NT2/D1 (cell line): Measurements from ENCODE around the gene ZPBP.

Source experiments
- DNase-seq: peaks from one replicate; pipeline ENCODE4 v3.0.0-alpha.2; 2011; ENCODE audit warnings: low read depth, low spot score
- H3K27me3 ChIP-seq: 2 replicates; pipeline ENCODE4 v1.6.0; 2011; ENCODE audit warnings: mild to moderate bottlenecking; ENCODE audit not compliant: insufficient read length, insufficient read depth
- H3K36me3 ChIP-seq: 2 replicates; pipeline ENCODE4 v1.6.1; 2011; ENCODE audit warnings: mild to moderate bottlenecking, low read length, mixed read lengths; ENCODE audit not compliant: insufficient read depth, insufficient read length
- H3K4me1 ChIP-seq: 2 replicates; pipeline ENCODE4 v1.5.1; 2011; ENCODE audit not compliant: insufficient read depth, insufficient read length
- H3K4me3 ChIP-seq: 2 replicates; pipeline ENCODE4 v1.5.1; 2011; ENCODE audit warnings: low read depth; ENCODE audit not compliant: insufficient read length
- H3K9ac ChIP-seq: 2 replicates; pipeline ENCODE4 v1.6.0; 2011; ENCODE audit warnings: low read depth; ENCODE audit not compliant: insufficient read length
- H3K9me3 ChIP-seq: 2 replicates; pipeline ENCODE4 v1.5.1; 2011; ENCODE audit warnings: mild to moderate bottlenecking, low read length; ENCODE audit not compliant: insufficient read depth
- SUZ12 ChIP-seq: IDR thresholded peaks from 2 replicates; pipeline ENCODE4 v1.6.1; 2011; ENCODE audit not compliant: insufficient read length, insufficient read depth; ENCODE audit errors: extremely low read depth
- YY1 ChIP-seq: IDR thresholded peaks from 2 replicates; pipeline ENCODE4 v1.6.1; 2011; ENCODE audit not compliant: insufficient read length, insufficient read depth
- ZNF274 ChIP-seq: IDR thresholded peaks from 2 replicates; pipeline ENCODE4 v1.6.1; 2011; ENCODE audit warnings: mild to moderate bottlenecking, low read depth, low read length

Gene ZPBP

GRCh38 chr7:50092579-50093491, at the start of gene ZPBP:
TSS of gene ZPBP (minus strand) at chr7:50093246. CDS start at chr7:50093194, 52 bp downstream.
- H3K9me3 ChIP-seq = peaks cover 10% of the 10 kb centered on the region
- H3K27me3 ChIP-seq = no peaks in the 10 kb centered on the region
- peak within 1 kb of the TSS; percentile 53 for H3K4me3 ChIP-seq
- H3K4me1 ChIP-seq = no peaks in the 10 kb centered on the region
- peak; percentile 63 for DNase-seq
- peak within 1 kb of the TSS; percentile 68 for H3K9ac ChIP-seq
- H3K36me3 ChIP-seq = no peaks in the 10 kb centered on the region
- TF ChIP-seq YY1 = no peak
- no peak for TF ChIP-seq ZNF274
- TF ChIP-seq SUZ12 = no peak

- Histone ChIP-seq H3K9ac (no peak overlapping the region), H3K27me3 (no peaks in the 10 kb centered on the region), H3K9me3 (0 out of 2 replicates have a peak, but pooled peaks cover 3% of the 10 kb centered on the region), H3K4me3 (no peak overlapping the region), H3K36me3 (no peaks in the 10 kb centered on the region), H3K4me1 (no peaks in the 10 kb centered on the region)
- peak; percentile 15 for DNase-seq
- no peak for TF ChIP-seq SUZ12
- no peak for TF ChIP-seq ZNF274
- no peak for TF ChIP-seq YY1
Observed at GRCh38 chr7:50142425-50143017, 49.5 kb upstream of the ZPBP start.

- Histone ChIP-seq H3K27me3 (no peaks in the 10 kb centered on the region), H3K9ac (no peak overlapping the region), H3K9me3 (0 out of 2 replicates have a peak, but pooled peaks cover 3% of the 10 kb centered on the region), H3K36me3 (no peaks in the 10 kb centered on the region), H3K4me3 (no peak overlapping the region), H3K4me1 (no peaks in the 10 kb centered on the region)
- TF ChIP-seq YY1 (no peak), SUZ12 (no peak)
- no peak for DNase-seq
Observed at GRCh38 chr7:50141854-50142253, 48.8 kb upstream of the ZPBP start.

GRCh38 chr7:50141131-50141530, 48.1 kb upstream of the ZPBP start:
- H3K9ac ChIP-seq = no peak overlapping the region
- TF ChIP-seq SUZ12 (no peak), YY1 (no peak), ZNF274 (no peak)

GRCh38 chr7:50140688-50141087, 47.6 kb upstream of the ZPBP start:
- DNase-seq = no peak
- Histone ChIP-seq H3K4me3 (no peak overlapping the region), H3K4me1 (no peaks in the 10 kb centered on the region), H3K36me3 (no peaks in the 10 kb centered on the region), H3K27me3 (no peaks in the 10 kb centered on the region), H3K9ac (no peak overlapping the region), H3K9me3 (0 out of 2 replicates have a peak, but pooled peaks cover 3% of the 10 kb centered on the region)
- TF ChIP-seq SUZ12 (no peak), YY1 (no peak), ZNF274 (no peak)

More at GRCh38 chr7:50141131-50141530, 48.1 kb upstream of the ZPBP start:
- Histone ChIP-seq H3K27me3 (no peaks in the 10 kb centered on the region), H3K36me3 (no peaks in the 10 kb centered on the region), H3K9me3 (0 out of 2 replicates have a peak, but pooled peaks cover 3% of the 10 kb centered on the region), H3K4me3 (no peak overlapping the region), H3K4me1 (no peaks in the 10 kb centered on the region)
- DNase-seq = no peak

- H3K27me3 ChIP-seq = no peaks in the 10 kb centered on the region
- H3K36me3 ChIP-seq = no peaks in the 10 kb centered on the region
- DNase-seq = no peak
- H3K4me1 ChIP-seq = no peaks in the 10 kb centered on the region
- no peak overlapping the region for H3K9ac ChIP-seq
- 0 out of 2 replicates have a peak, but pooled peaks cover 3% of the 10 kb centered on the region for H3K9me3 ChIP-seq
- TF ChIP-seq SUZ12 = no peak
- no peak for TF ChIP-seq YY1
- no peak for TF ChIP-seq ZNF274
- H3K4me3 ChIP-seq = no peak overlapping the region
Observed at GRCh38 chr7:50138101-50138500, 45.1 kb upstream of the ZPBP start.

GRCh38 chr7:50125766-50126165, 32.7 kb upstream of the ZPBP start:
- Histone ChIP-seq H3K4me1 (no peaks in the 10 kb centered on the region), H3K4me3 (no peak overlapping the region), H3K9me3 (no peaks in the 10 kb centered on the region), H3K36me3 (no peaks in the 10 kb centered on the region), H3K9ac (no peak overlapping the region), H3K27me3 (no peaks in the 10 kb centered on the region)
- no peak for DNase-seq
- no peak for TF ChIP-seq YY1
- no peak for TF ChIP-seq SUZ12
- TF ChIP-seq ZNF274 = no peak
